Measurements from ENCODE around the gene NEK4. TPM values are rescaled to one million over a fixed set of nuclear protein-coding genes. Genes with fewer than 3 reads are reported as not detected.

The NEK4 gene
- total RNA-seq: 10 to 100 TPM; 29.4 to 29.7 TPM

DNA sequence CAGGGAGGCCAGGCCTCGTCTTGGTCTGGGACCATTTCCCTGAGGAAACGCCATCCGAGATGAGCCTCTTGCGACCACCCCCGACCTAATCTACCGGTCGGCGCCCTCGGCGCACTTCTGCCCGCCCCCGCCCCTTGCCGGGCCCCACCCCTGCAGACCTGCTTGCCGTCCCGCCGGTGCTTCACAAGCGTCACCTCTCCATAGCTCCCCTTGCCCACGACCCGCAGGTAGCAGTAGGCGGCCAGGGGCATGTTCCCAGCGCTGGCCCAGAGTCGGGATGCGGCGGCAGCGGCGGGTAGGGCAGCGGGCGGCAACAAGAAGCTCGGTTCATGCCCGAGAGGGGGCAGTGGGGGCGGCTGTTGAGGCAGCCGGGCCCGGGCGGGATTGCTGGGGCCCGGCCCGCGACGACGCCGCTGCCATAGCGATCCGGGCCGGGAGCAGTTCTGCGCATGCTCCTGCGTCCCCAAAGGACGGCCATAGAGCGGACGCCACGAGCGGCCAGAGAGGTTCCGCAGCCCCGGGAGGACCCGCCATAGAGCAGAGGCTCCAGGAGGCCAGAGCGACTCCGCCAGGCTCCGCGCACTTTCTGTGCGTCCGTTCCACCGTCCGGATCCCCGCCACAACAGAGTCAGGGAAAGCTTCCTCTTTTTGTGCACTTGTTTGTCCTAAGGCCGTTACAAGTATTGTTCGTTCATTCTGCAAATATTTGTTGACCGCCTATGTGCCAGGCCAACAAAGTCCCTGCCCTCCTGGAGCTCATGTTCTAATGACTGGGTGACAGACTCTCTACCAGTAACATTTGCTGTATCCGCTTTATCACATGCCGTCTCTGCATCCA is at the start of gene NEK4:
NEK4 (minus strand) TSS at position 445 of the 838 bp plus-strand sequence; CDS start at position 251, 194 bp downstream.
- peak; percentile 90 for DNase-seq
- Mint-ChIP-seq H3K4me1 (peaks cover 18% of the 10 kb centered on the region), H3K9me3 (no peaks in the 10 kb centered on the region), H3K27ac (peak within 1 kb of the TSS; percentile 89), H3K4me3 (peak within 1 kb of the TSS; percentile 93), H3K27me3 (no peaks in the 10 kb centered on the region), H3K36me3 (peaks cover 2% of the 10 kb centered on the region)

DNA sequence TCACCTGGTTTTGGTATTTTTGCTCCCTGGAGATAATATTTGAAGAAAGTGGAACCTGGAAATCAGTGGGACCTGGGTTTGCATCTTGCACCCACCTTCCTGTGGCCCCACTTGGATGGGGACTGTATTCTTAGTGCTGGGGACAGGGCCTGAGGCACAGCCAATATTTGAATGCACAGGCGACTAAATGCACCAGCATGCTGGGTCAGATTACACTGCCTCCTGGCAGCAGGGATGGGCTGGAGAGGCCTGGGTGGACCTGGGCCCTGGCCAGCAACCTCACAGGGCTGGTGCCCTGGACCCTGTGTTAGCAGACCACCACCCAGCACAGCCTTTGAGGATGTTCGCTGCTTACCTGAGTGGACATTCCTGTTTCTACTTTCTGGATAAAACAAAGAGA is 49.2 kb upstream of the NEK4 start:
- DNase-seq: no peak
- Mint-ChIP-seq H3K27me3 (no peaks in the 10 kb centered on the region), H3K4me1 (no peaks in the 10 kb centered on the region), H3K36me3 (peaks cover under 1% of the 10 kb centered on the region), H3K9me3 (no peaks in the 10 kb centered on the region), H3K27ac (no peak overlapping the region), H3K4me3 (no peak overlapping the region)

DNA sequence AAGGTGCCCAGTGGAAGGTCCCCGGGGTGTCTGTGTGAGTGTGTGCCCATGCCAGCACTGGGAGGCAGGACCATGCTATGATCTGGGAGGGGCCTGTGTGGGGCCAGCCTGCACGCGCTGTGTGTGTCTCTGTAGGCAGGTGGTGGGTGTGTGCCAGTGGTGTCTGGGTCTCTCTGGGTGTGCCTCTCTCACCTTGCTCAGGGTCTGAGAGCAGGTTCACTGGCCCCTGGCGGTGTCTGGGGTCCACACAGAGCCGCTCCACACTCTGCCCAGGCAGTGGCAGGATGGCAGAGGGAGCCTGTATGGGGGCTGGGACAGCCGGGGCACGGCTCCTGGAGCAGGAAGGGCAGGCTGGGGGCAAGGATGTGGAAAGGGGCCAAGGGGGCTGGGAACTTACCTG is 47.1 kb upstream of the NEK4 start:
- Mint-ChIP-seq H3K27me3 (no peaks in the 10 kb centered on the region), H3K36me3 (no peaks in the 10 kb centered on the region), H3K27ac (no peak overlapping the region), H3K4me3 (no peak overlapping the region), H3K4me1 (no peaks in the 10 kb centered on the region), H3K9me3 (no peaks in the 10 kb centered on the region)
- no peak for DNase-seq

DNA sequence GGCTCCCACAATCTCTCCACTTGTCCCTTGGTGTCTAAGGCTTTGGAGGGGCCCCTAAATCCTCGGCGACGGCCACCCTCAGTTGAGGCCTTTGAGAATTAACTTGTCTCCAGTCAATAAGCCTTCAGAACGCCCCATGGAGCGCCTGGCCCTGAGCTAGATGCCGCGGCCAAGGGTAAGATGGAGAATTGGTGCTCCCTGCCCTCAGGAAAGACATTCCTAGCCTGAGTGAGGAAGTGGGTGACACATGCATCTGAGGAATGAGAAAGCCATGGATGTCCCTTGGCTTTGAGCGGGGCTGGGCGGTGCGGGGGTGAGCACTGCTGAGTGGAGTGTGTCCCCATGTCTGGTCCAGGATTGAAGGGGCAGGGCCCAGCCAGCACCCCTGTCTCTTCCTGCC is 46.5 kb upstream of the NEK4 start:
- Mint-ChIP-seq H3K27ac (no peak overlapping the region), H3K4me3 (no peak overlapping the region), H3K36me3 (no peaks in the 10 kb centered on the region), H3K27me3 (no peaks in the 10 kb centered on the region), H3K9me3 (no peaks in the 10 kb centered on the region), H3K4me1 (no peaks in the 10 kb centered on the region)
- no peak for DNase-seq

DNA sequence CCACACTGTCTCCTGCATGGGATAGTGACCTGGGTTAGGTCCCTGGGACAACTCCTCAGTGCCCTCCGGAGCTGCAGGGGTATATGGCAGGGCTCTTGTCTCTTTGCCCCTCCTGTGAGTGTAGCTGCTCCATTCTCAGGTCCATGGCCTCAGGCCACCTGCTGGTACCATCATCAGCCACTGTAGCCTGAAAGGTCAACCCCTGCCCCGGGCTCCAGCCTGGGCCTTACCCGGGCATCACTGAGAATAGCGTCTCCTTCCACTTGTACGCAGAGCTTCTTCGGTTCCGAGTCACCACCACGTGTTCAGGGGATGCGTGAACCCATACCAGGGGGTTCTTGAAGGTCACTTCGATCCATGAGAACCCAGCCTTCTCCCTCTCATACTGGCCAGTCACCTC is 45.9 kb upstream of the NEK4 start:
- Mint-ChIP-seq H3K27ac (no peak overlapping the region), H3K27me3 (no peaks in the 10 kb centered on the region), H3K9me3 (no peaks in the 10 kb centered on the region), H3K36me3 (no peaks in the 10 kb centered on the region), H3K4me1 (no peaks in the 10 kb centered on the region), H3K4me3 (no peak overlapping the region)
- DNase-seq: no peak

DNA sequence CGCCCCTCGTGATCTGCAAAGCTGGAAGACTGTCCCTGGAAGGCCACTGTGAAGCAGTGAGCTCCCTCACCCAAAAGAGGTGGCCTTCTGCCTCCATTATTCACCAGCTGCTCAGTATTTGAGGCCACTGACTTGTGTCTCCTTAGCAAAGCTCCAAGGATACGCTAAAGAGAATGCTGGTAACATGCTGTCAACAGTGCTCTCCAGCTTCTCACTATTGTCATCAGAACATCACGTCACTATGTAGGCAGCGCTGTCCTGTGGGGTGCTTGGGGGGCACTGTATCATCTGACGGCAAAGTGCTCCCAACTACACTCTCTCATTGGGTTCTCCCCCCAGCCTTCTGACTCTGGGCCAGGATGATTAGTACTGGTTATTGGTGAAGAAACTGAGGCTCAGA is 45.5 kb upstream of the NEK4 start:
- Mint-ChIP-seq H3K36me3 (no peaks in the 10 kb centered on the region), H3K4me1 (no peaks in the 10 kb centered on the region), H3K4me3 (no peak overlapping the region), H3K27ac (no peak overlapping the region), H3K27me3 (no peaks in the 10 kb centered on the region), H3K9me3 (no peaks in the 10 kb centered on the region)
- no peak for DNase-seq

DNA sequence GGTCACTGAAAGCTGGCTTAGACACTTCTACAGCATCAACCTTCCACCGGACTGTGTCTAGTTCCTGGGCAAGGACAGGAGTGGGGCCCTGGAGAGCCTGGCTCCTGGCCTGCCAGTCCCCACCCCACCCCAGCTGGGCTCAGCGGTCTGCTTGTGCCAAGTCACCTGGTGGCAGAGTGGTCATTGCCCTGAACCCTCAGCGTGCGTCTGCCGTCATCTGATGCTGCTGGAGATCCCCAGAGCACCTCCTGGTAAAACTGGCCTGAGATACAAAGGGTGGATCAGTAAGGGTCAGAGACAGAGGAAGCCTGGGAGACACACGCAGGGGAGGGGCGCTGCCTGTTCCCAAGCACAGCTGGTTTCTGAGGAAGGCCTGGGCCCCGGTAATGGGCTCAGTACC is 43.1 kb upstream of the NEK4 start:
- DNase-seq: no peak
- H3K4me3 Mint-ChIP-seq: no peak overlapping the region
- no peaks in the 10 kb centered on the region for H3K36me3 Mint-ChIP-seq
- no peaks in the 10 kb centered on the region for H3K27me3 Mint-ChIP-seq
- H3K4me1 Mint-ChIP-seq: no peaks in the 10 kb centered on the region
- H3K27ac Mint-ChIP-seq: no peak overlapping the region
- H3K9me3 Mint-ChIP-seq: no peaks in the 10 kb centered on the region

DNA sequence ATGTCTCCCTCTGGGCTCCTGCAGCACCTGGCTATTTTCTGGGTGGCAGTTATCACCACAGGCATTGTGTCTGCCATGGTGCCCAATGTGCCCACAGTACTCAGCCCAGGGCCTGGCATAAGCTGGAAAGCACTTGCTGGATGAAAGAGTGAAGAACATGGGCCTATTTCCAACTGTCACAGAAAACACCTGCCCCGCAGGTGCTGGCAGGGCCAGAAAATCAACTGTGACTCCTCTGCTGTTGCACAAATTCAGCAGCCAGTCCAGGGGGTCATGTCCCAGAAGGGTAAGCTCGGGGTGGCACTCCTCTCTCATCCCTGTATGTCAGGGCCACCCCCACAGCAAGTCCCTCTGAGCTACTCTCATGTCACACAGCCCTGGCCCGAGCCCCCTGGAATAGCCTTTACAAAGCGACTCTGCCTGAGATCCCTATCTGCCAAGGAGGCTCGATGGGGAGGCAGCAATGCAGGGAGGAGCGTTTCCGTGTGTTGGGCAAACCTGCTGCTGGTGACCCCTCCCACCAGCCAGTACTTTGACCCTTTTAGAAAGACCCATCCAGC is 40.8 kb upstream of the NEK4 start:
- H3K9me3 Mint-ChIP-seq: no peaks in the 10 kb centered on the region
- H3K4me3 Mint-ChIP-seq: no peak overlapping the region
- peak overlapping the region; percentile 42 for H3K27ac Mint-ChIP-seq
- H3K27me3 Mint-ChIP-seq: no peaks in the 10 kb centered on the region
- H3K36me3 Mint-ChIP-seq: no peaks in the 10 kb centered on the region
- no peaks in the 10 kb centered on the region for H3K4me1 Mint-ChIP-seq
- no peak for DNase-seq

DNA sequence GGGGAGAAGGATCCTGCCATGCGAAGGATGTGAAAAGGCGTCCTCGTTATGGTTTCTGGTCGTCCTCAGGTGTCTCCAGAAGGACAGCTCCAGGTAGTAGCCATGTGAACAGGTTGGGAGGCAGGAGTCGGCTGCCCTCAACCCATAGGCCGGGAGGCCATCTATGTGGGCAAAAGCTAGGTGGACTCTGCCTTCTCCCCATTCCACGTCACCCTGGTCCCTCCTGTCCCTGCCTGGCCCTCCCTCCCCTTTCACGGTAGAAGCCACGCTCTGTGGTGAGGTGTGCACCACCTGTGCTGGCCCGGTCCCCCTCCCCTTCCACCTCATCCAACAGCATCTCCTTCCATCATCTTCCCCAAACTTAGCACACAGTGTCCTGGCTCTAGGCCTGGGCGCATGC is 40.2 kb upstream of the NEK4 start:
- peak overlapping the region; percentile 42 for H3K27ac Mint-ChIP-seq
- no peak for DNase-seq
- H3K4me1 Mint-ChIP-seq: no peaks in the 10 kb centered on the region
- no peaks in the 10 kb centered on the region for H3K27me3 Mint-ChIP-seq
- no peaks in the 10 kb centered on the region for H3K9me3 Mint-ChIP-seq
- H3K4me3 Mint-ChIP-seq: no peak overlapping the region
- H3K36me3 Mint-ChIP-seq: no peaks in the 10 kb centered on the region

DNA sequence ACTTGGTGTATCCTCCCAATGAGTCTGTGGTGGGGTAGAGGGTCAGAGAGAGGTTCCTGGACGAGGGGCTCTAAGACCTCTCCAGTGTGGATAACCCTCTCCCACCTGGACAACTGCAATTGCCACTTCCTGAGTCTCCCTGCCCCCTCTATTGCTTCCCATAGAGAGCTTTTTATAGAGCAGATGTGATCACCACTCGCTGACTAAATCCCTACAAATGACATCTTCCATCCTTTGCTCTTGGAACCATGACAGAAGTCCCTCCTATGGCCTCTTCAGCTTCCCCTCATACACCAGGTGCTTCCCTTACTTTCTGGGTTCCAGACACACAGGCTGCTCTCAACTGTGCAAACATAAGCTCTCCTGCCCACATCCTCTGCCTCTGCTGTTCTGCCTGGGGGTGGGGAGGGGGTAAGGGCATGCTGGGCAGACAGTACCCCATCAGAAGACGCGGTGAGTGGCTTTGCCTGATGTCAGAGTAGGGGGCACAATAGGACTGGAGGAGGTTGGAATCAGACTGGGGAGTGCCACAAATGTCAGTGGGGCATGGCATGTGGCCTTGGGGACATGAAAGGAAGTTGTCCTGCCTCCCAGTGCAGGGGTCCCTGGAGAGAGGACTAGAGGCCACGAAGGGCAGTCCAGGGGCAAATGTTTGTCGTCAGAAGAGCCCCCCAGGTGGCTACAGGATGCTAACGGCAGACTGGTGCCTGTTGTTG is 39.1 kb upstream of the NEK4 start:
- H3K9me3 Mint-ChIP-seq: no peaks in the 10 kb centered on the region
- no peaks in the 10 kb centered on the region for H3K4me1 Mint-ChIP-seq
- H3K4me3 Mint-ChIP-seq: no peak overlapping the region
- H3K27me3 Mint-ChIP-seq: no peaks in the 10 kb centered on the region
- no peak overlapping the region for H3K27ac Mint-ChIP-seq
- no peak for DNase-seq
- no peaks in the 10 kb centered on the region for H3K36me3 Mint-ChIP-seq

DNA sequence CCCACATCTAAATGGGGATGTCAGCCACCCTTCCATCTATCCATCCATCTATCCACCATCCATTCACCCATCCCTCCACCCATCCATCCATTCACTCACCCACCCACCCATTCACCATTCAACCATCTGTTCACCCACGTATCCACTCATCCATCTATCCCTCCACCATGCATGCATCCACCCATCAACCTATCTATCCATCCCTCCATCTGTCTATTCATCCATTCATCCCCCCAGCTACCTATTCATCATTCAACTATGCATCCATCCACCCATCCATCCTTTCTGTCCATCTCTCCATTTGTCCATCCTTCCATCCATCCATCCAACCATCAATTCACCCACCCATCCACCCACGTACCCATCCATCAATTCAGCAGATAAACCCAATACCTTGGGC is 38.4 kb upstream of the NEK4 start:
- Mint-ChIP-seq H3K4me1 (no peaks in the 10 kb centered on the region), H3K27me3 (no peaks in the 10 kb centered on the region), H3K36me3 (no peaks in the 10 kb centered on the region), H3K4me3 (no peak overlapping the region), H3K9me3 (no peaks in the 10 kb centered on the region), H3K27ac (no peak overlapping the region)
- no peak for DNase-seq

DNA sequence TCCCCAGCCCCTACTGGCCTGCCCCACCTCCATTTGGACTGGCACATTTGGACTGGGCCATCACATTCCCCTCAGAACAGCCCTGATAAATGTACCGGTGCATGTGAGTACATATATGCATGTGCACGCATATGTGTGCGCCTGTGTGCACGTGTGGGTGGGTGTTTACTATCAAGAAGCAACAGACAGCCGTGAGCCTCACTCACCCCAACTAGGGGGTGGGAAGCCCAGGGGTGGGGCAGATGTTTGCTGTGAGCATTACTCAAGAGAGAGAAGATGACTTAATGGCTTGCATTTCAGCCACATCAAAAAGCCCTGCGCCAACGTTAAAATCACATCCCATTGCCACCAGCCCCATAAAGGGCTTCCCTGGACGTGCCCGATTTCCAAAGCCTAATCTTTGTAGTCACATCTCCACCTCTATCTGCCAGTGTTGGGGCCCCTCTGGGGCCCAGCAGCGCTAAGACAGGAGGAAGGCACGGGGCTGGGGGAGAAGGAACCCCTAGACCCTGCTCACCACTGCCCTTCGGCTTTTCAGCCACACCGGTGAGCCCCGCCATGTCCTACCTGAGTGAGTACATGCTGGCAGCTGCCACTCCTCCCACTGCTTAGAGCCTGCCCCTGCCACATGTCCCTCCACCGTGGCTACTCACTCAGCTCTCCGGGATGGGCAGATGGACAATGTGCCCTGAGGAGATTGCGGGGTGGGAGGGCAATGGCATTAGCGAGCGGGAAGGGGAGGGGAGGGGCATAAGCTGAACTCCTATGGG is 34.7 kb upstream of the NEK4 start:
- no peaks in the 10 kb centered on the region for H3K27me3 Mint-ChIP-seq
- no peak overlapping the region for H3K4me3 Mint-ChIP-seq
- no peaks in the 10 kb centered on the region for H3K9me3 Mint-ChIP-seq
- H3K36me3 Mint-ChIP-seq: no peaks in the 10 kb centered on the region
- H3K4me1 Mint-ChIP-seq: no peaks in the 10 kb centered on the region
- DNase-seq: no peak
- no peak overlapping the region for H3K27ac Mint-ChIP-seq

DNA sequence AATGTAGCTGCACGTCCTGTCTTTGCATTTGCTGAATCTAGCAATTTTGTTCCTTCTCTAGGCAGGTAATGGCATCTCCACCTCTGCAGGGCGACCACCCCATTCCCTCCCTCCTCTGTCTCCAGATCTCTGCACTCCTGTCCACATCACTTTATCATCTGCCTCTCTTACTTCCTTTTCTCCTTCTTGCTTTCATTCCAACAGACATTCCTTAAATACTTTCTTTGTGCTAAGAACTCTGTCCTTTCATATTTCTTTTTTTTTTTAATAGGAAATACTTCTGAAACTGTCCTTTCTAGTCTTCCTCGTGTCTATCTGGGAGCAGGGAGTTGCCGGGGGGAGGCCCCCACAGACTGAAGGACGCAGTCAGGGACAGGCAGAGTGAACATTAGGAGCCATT is 31.1 kb upstream of the NEK4 start:
- H3K9me3 Mint-ChIP-seq: no peaks in the 10 kb centered on the region
- no peak overlapping the region for H3K27ac Mint-ChIP-seq
- DNase-seq: no peak
- H3K4me3 Mint-ChIP-seq: no peak overlapping the region
- H3K36me3 Mint-ChIP-seq: no peaks in the 10 kb centered on the region
- no peaks in the 10 kb centered on the region for H3K27me3 Mint-ChIP-seq
- no peaks in the 10 kb centered on the region for H3K4me1 Mint-ChIP-seq

DNA sequence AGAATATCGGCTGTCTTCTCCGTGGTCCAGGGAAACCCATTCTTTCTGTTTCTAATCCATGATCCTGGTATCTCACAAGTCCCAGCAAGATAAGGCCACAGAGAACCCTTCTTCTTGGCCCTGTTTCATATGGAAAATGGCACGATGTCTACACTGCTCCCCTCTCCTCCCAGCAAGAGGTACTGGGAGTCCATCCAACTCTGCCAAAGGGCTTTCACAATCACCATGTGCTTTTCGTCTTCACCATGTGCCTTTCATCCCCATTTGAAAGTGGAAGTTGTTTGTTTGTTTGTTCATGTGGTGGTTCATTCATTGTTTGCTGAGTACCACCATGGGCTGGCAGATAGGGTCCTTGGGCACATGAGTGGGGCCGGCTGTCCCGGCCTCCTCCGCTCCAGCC is 29.3 kb upstream of the NEK4 start:
- no peak for DNase-seq

DNA sequence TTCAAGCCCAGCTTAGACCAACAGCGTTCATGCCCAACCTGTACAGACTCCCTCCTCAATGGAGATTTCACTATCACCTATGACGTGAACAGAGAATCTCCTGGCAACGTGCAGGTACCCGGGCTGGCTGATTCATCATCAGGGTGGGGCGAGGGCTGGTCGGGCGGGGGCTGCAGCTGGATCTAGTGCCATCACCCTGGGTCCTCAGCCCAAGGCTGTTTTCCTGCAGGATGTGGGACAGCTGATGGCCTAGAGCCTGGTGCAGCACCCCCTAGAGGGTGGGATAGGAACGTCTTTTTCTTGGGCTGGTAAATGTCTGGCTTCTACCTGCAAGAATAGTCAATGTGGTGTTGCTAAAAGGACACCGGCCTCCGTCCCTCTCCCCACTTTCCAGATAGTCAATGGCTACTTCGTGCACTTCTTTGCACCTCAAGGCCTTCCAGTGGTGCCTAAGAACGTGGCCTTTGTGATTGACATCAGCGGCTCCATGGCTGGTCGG is 28.3 kb upstream of the NEK4 start:
- no peaks in the 10 kb centered on the region for H3K9me3 Mint-ChIP-seq
- no peak overlapping the region for H3K4me3 Mint-ChIP-seq
- H3K36me3 Mint-ChIP-seq: no peaks in the 10 kb centered on the region
- peak; percentile 20 for DNase-seq
- no peaks in the 10 kb centered on the region for H3K27me3 Mint-ChIP-seq
- no peaks in the 10 kb centered on the region for H3K4me1 Mint-ChIP-seq
- H3K27ac Mint-ChIP-seq: no peak overlapping the region

More for the DNA sequence above, 29.3 kb upstream of the NEK4 start:
- Mint-ChIP-seq H3K4me1 (no peaks in the 10 kb centered on the region), H3K36me3 (no peaks in the 10 kb centered on the region), H3K4me3 (no peak overlapping the region), H3K27me3 (no peaks in the 10 kb centered on the region), H3K9me3 (no peaks in the 10 kb centered on the region), H3K27ac (no peak overlapping the region)

All from activated naive CD8-positive, alpha-beta T cell treated with anti-CD3 and anti-CD28 coated beads for 36 hours (primary cell).